Prostate gland (tissue), 2 donors: ENCODE results near the gene AKIRIN2. TPM values are rescaled to one million over a fixed set of nuclear protein-coding genes. Genes with fewer than 3 reads are reported as not detected.

Source experiments
- DNase-seq: peaks from one replicate; pipeline ENCODE4 v3.0.0-alpha.2; 2019; ENCODE audit warnings: low spot score
- H3K27ac ChIP-seq, 2 donors: fragments of 200-600 bp; sonication (generic); 2 replicates each; pipeline ENCODE4 v1.5.1; 2017 to 2019
- H3K27me3 ChIP-seq: fragments of 200-600 bp; sonication (generic); replicated peaks from 2 replicates; pipeline ENCODE4 v1.5.1; 2019; ENCODE audit not compliant: insufficient read depth
- H3K36me3 ChIP-seq, 2 donors: fragments of 200-600 bp; sonication (generic); 1 replicate in 1 of 2; 2 replicates in 1 of 2; pipeline versions ENCODE4 v1.5.1 to v1.8.1; 2017 to 2019
- H3K4me1 ChIP-seq: fragments of 200-600 bp; sonication (generic); replicated peaks from 2 replicates; pipeline ENCODE4 v1.5.1; 2019
- H3K4me3 ChIP-seq, 2 donors: fragments of 200-600 bp; sonication (generic); 2 replicates each; pipeline ENCODE4 v1.5.1; 2017 to 2019
- H3K9me3 ChIP-seq: fragments of 200-600 bp; sonication (generic); 2 replicates; pipeline ENCODE4 v1.5.1; 2017
- CTCF ChIP-seq, 4 experiments: fragments of 200-600 bp in 2 of 4; fragments of 450-650 bp in 2 of 4; sonication (generic) in 2 of 4; IDR thresholded peaks; 1 replicate in 3 of 4; 2 replicates in 1 of 4; pipeline ENCODE4 v1.5.1; 2016 to 2019; ENCODE audit warnings: antibody characterized with exemption in 4 of 4, mild to moderate bottlenecking in 2 of 4, moderate library complexity in 2 of 4
- POLR2A ChIP-seq: fragments of 450-650 bp; IDR thresholded peaks from one replicate; pipeline ENCODE4 v1.6.1; 2016; ENCODE audit warnings: antibody characterized with exemption, mild to moderate bottlenecking
- POLR2AphosphoS5 ChIP-seq: sonication (generic); formaldehyde crosslinking; IDR thresholded peaks from one replicate; pipeline ENCODE4 v1.6.1; 2017; ENCODE audit warnings: antibody characterized with exemption
- WGBS: methylation state at CpG from one replicate; pipeline ENCODE4 v1.1.5; 2018; 5-methylcytosine and 5-hydroxymethylcytosine counted together
- intact Hi-C: fragments of 100-400 bp; cut with DNase I; formaldehyde crosslinking; loops from one replicate; pipeline ENCODE4 v1.14.2; 2022
- total RNA-seq, 2 donors: library from RNA; depleted of rRNA; stranded (reverse); fragments of >200 nt; gene quantifications; one replicate each; pipeline ENCODE4 v1.1.0, GENCODE V29; 2016

The AKIRIN2 gene
- total RNA-seq, 2 donors from 2014 or later = 28.4 to 44.1 TPM

- Histone ChIP-seq H3K4me1 (no peaks in the 10 kb centered on the region), H3K27ac (no peak overlapping the region), H3K27me3 (no peaks in the 10 kb centered on the region), H3K4me3 (no peak overlapping the region), H3K9me3 (no peaks in the 10 kb centered on the region), H3K36me3 (no peaks in the 10 kb centered on the region)
- no peak for TF ChIP-seq CTCF (IDR thresholded peaks at IDR 0.05)
- TF ChIP-seq POLR2AphosphoS5 = no peak
- no peak for TF ChIP-seq POLR2A
- over 99% methylated on average over 4 of the region's 4 CpGs for WGBS
- no peak for DNase-seq
- intact Hi-C loops = no loop called here
Observed at GRCh38 chr6:87639373-87639772, 62.7 kb downstream of the AKIRIN2 start.

GRCh38 chr6:87637106-87637505 lies 64.9 kb downstream of the AKIRIN2 start:
- Histone ChIP-seq H3K9me3 (no peaks in the 10 kb centered on the region), H3K27me3 (no peaks in the 10 kb centered on the region), H3K4me1 (no peaks in the 10 kb centered on the region), H3K36me3 (no peaks in the 10 kb centered on the region), H3K27ac (no peak overlapping the region), H3K4me3 (no peak overlapping the region)
- no peak for DNase-seq
- intact Hi-C loops = no loop called here
- TF ChIP-seq POLR2A = no peak
- no peak for TF ChIP-seq POLR2AphosphoS5
- no peak for TF ChIP-seq CTCF (IDR thresholded peaks at IDR 0.05)
- 98% methylated on average over 1 of the region's 1 CpG for WGBS

- Histone ChIP-seq H3K27ac (no peak overlapping the region), H3K36me3 (no peaks in the 10 kb centered on the region), H3K27me3 (no peaks in the 10 kb centered on the region), H3K4me3 (no peak overlapping the region), H3K4me1 (no peaks in the 10 kb centered on the region), H3K9me3 (no peaks in the 10 kb centered on the region)
- no peak for DNase-seq
- intact Hi-C loops = no loop called here
- WGBS = 88% methylated on average over 1 of the region's 1 CpG
- TF ChIP-seq POLR2AphosphoS5 (no peak), POLR2A (no peak), CTCF (IDR thresholded peaks at IDR 0.05) (no peak)
Observed at GRCh38 chr6:87636315-87636714, 65.7 kb downstream of the AKIRIN2 start.

GRCh38 chr6:87633851-87634250 lies 68.2 kb downstream of the AKIRIN2 start:
- WGBS = 78% methylated on average over 3 of the region's 3 CpGs
- no peaks in the 10 kb centered on the region for H3K27me3 ChIP-seq
- H3K9me3 ChIP-seq = no peaks in the 10 kb centered on the region
- H3K4me1 ChIP-seq = no peaks in the 10 kb centered on the region
- intact Hi-C loops = no loop called here
- no peak overlapping the region for H3K27ac ChIP-seq
- no peak for TF ChIP-seq POLR2AphosphoS5
- TF ChIP-seq CTCF (IDR thresholded peaks at IDR 0.05) = no peak
- no peak for TF ChIP-seq POLR2A
- H3K36me3 ChIP-seq = no peaks in the 10 kb centered on the region
- no peak overlapping the region for H3K4me3 ChIP-seq
- DNase-seq = no peak

GRCh38 chr6:87630746-87631145 lies 71.3 kb downstream of the AKIRIN2 start:
- Histone ChIP-seq H3K9me3 (no peaks in the 10 kb centered on the region), H3K4me1 (no peaks in the 10 kb centered on the region), H3K4me3 (no peak overlapping the region), H3K36me3 (no peaks in the 10 kb centered on the region), H3K27me3 (no peaks in the 10 kb centered on the region), H3K27ac (no peak overlapping the region)
- no peak for DNase-seq
- WGBS = 95% methylated on average over 1 of the region's 1 CpG
- no peak for TF ChIP-seq POLR2AphosphoS5
- TF ChIP-seq CTCF (IDR thresholded peaks at IDR 0.05) = no peak
- TF ChIP-seq POLR2A = no peak
- intact Hi-C loops = no loop called here
